Tibial nerve (tissue), 4 donors: ENCODE data around the gene USP22.

Experiments used
- CTCF ChIP-seq, 5 experiments: fragments of 200-600 bp in 3 of 5; fragments of 450-650 bp in 2 of 5; sonication (generic) in 3 of 5; IDR thresholded peaks; one replicate each; pipeline ENCODE4 v1.5.1; 2016 to 2019; ENCODE audit warnings: antibody characterized with exemption in 5 of 5, mild to moderate bottlenecking in 3 of 5, moderate library complexity in 2 of 5
- EP300 ChIP-seq, 2 donors: sonication (generic); formaldehyde crosslinking; IDR thresholded peaks; one replicate each; pipeline ENCODE4 v1.6.1; 2017; ENCODE audit warnings: antibody characterized with exemption in 2 of 2, mild to moderate bottlenecking in 1 of 2
- POLR2A ChIP-seq, 2 donors: fragments of 450-650 bp; IDR thresholded peaks; one replicate each; pipeline ENCODE4 v1.6.1; 2017; ENCODE audit warnings: antibody characterized with exemption in 2 of 2, mild to moderate bottlenecking in 2 of 2, moderate library complexity in 2 of 2

DNA sequence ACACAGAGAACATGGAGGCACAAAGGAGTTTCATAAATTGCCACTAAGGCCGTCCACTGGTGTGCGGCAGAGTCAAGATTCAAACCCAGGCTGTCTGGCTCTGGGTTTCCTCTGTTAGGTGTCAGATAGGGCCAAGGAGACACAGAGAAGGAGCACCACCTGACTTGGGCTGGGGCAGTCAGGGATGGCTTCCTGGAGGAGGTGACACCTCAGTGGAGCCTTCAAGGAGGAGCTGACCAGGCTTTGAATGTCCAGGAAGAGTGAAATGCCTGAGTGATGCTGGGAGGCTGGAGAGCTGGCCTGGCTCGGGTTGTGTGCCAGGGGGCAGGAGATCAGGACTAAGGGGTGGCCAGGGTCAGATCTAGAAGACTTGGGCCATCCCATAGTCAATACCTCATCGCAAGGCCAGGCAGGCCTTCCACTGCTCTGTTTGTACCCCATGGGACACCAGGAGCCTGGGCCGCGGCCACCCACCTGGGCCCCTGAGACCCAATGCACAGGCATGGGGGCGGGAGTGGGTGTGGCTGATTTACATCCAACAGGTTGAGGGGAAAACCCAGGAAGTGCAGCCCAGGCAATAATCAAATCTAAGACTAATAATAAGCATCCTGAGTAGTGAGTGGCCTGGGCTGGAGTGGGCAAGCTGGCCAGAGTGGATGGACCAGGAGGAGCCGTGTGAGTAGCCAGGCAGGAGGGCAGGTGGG lies 73.7 kb downstream of the USP22 start:
- TF ChIP-seq CTCF (IDR thresholded peaks at IDR 0.05) (no peak), POLR2A (IDR thresholded peaks at IDR 0.05) (no peak), EP300 (IDR thresholded peaks at IDR 0.05) (no peak)
